ENCODE data around the gene DUXA.

GRCh38 chr19:57190301-57190700 is 23.0 kb upstream of the DUXA start:
- TF ChIP-seq, protein P1, sequence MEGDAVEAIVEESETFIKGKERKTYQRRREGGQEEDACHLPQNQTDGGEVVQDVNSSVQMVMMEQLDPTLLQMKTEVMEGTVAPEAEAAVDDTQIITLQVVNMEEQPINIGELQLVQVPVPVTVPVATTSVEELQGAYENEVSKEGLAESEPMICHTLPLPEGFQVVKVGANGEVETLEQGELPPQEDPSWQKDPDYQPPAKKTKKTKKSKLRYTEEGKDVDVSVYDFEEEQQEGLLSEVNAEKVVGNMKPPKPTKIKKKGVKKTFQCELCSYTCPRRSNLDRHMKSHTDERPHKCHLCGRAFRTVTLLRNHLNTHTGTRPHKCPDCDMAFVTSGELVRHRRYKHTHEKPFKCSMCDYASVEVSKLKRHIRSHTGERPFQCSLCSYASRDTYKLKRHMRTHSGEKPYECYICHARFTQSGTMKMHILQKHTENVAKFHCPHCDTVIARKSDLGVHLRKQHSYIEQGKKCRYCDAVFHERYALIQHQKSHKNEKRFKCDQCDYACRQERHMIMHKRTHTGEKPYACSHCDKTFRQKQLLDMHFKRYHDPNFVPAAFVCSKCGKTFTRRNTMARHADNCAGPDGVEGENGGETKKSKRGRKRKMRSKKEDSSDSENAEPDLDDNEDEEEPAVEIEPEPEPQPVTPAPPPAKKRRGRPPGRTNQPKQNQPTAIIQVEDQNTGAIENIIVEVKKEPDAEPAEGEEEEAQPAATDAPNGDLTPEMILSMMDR (IDR thresholded peaks at IDR 0.05) = no peak
- no peak for TF ChIP-seq ZFX (IDR thresholded peaks at IDR 0.05; ENCODE audit: borderline replicate concordance)

Measured in 22Rv1 (cell line).